Glutamatergic neuron (in vitro differentiated cells): ENCODE data around the gene PPARD. TPM values are rescaled to one million over a fixed set of nuclear protein-coding genes. Genes with fewer than 3 reads are reported as not detected.

Experiments
- DNase-seq: peaks from one replicate; pipeline ENCODE4 v3.0.0; 2022
- H3K27ac Mint-ChIP-seq: one replicate; pipeline ENCODE4 v1.8.0; 2020; ENCODE audit warnings: mild to moderate bottlenecking, mixed read lengths, inconsistent platforms; ENCODE audit not compliant: unreplicated experiment
- H3K27me3 Mint-ChIP-seq: one replicate; pipeline ENCODE4 v1.8.0; 2020; ENCODE audit warnings: mild to moderate bottlenecking, moderate library complexity, mixed read lengths, inconsistent platforms; ENCODE audit not compliant: unreplicated experiment
- H3K36me3 Mint-ChIP-seq: one replicate; pipeline ENCODE4 v1.8.0; 2020; ENCODE audit warnings: mild to moderate bottlenecking, mixed read lengths, inconsistent platforms; ENCODE audit not compliant: unreplicated experiment
- H3K4me1 Mint-ChIP-seq: one replicate; pipeline ENCODE4 v1.8.0; 2020; ENCODE audit warnings: mild to moderate bottlenecking, low read depth, mixed read lengths, inconsistent platforms; ENCODE audit not compliant: unreplicated experiment
- H3K4me3 Mint-ChIP-seq: one replicate; pipeline ENCODE4 v1.8.0; 2020; ENCODE audit warnings: mild to moderate bottlenecking, mixed read lengths, inconsistent platforms; ENCODE audit not compliant: unreplicated experiment
- H3K9me3 Mint-ChIP-seq: one replicate; pipeline ENCODE4 v1.8.0; 2020; ENCODE audit warnings: mild to moderate bottlenecking, moderate library complexity, mixed read lengths, inconsistent platforms; ENCODE audit not compliant: unreplicated experiment
- CTCF ChIP-seq: fragments of 200-600 bp; sonication (generic); IDR thresholded peaks from one replicate; pipeline ENCODE4 v1.5.0; 2021; ENCODE audit not compliant: partially characterized antibody, unreplicated experiment
- total RNA-seq: library from RNA; stranded (reverse); fragmentation: NEBNext Ultra II Directional; extraction: Animal tissue kit (Norgen Biotek cat#: 25700); gene quantifications from one replicate; pipeline ENCODE4 v1.2.1, GENCODE V29; 2021; ENCODE audit not compliant: unreplicated experiment

PPARD gene
- total RNA-seq, 1 donor from 2014 or later: 37.5 TPM

DNA sequence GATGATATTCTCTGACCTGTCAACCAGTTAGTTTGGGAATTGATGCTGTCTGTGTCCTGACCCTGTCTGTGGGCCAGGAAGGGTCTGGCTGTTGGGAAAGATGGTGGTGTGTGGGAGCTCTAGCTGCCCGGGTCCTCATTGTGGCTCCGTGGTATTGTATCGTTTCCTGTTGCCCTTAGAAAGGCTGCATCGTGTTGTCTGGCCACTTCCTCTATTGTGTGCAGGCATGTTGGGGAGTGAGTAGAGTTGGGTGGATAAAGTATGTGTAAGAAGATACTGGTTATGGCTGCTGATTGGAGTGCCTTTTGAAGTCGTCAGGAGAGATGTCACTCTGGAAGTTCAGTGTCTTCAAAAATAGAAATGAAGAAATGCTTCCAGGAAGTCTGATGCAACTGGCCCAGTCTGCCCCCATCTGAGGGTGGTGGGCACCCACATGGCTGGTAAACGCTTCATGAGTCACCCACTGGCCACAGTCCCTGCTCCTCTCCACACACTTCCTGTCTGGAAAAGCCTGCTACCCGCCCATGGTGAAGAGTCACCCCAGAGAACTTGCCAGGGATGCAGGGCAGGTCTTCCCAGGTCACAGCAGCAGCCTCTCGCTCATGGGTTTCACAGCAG is 27.9 kb downstream of the PPARD start:
- H3K27ac Mint-ChIP-seq: peak overlapping the region; percentile 33
- no peak for TF ChIP-seq CTCF
- peaks cover 20% of the 10 kb centered on the region for H3K4me1 Mint-ChIP-seq
- no peak for DNase-seq
- H3K27me3 Mint-ChIP-seq: no peaks in the 10 kb centered on the region
- no peaks in the 10 kb centered on the region for H3K36me3 Mint-ChIP-seq
- peaks cover 4% of the 10 kb centered on the region for H3K9me3 Mint-ChIP-seq
- no peak overlapping the region for H3K4me3 Mint-ChIP-seq

GRCh38 chr6:35370785-35371493 is 28.6 kb downstream of the PPARD start:
- no peaks in the 10 kb centered on the region for H3K27me3 Mint-ChIP-seq
- peaks cover 20% of the 10 kb centered on the region for H3K4me1 Mint-ChIP-seq
- no peak for DNase-seq
- H3K9me3 Mint-ChIP-seq: peaks cover 4% of the 10 kb centered on the region
- peak overlapping the region; percentile 21 for H3K4me3 Mint-ChIP-seq
- peak overlapping the region; percentile 23 for H3K27ac Mint-ChIP-seq
- no peak for TF ChIP-seq CTCF
- no peaks in the 10 kb centered on the region for H3K36me3 Mint-ChIP-seq

GRCh38 chr6:35371494-35372262 is 29.3 kb downstream of the PPARD start:
- H3K27me3 Mint-ChIP-seq: no peaks in the 10 kb centered on the region
- peak overlapping the region; percentile 23 for H3K27ac Mint-ChIP-seq
- DNase-seq: no peak
- peak overlapping the region; percentile 21 for H3K4me3 Mint-ChIP-seq
- H3K36me3 Mint-ChIP-seq: no peaks in the 10 kb centered on the region
- H3K4me1 Mint-ChIP-seq: peaks cover 20% of the 10 kb centered on the region
- TF ChIP-seq CTCF: no peak
- H3K9me3 Mint-ChIP-seq: peaks cover 4% of the 10 kb centered on the region

DNA sequence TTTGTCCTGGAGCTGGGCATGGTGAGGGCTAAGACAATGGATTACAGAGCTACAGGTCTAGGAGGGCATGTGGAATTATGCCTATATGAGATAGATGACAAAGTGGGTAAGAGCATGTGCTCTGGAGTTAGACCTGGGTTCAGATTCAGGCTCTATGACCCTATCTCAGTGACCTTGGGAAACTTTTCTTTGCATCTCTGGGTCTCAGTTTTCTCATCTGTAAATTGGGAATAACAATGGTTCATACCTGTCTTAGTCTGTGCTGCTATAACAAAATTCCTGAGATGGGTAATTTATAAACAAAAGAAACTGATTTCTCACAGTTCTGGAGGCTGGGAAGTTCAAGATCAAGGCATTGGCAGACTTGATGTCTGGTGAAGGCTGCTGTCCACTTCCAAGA is 30.3 kb downstream of the PPARD start:
- no peak overlapping the region for H3K4me3 Mint-ChIP-seq
- H3K4me1 Mint-ChIP-seq: peaks cover 20% of the 10 kb centered on the region
- H3K27me3 Mint-ChIP-seq: no peaks in the 10 kb centered on the region
- no peak overlapping the region for H3K27ac Mint-ChIP-seq
- no peak for DNase-seq
- TF ChIP-seq CTCF: no peak
- peaks cover 4% of the 10 kb centered on the region for H3K9me3 Mint-ChIP-seq
- no peaks in the 10 kb centered on the region for H3K36me3 Mint-ChIP-seq

DNA sequence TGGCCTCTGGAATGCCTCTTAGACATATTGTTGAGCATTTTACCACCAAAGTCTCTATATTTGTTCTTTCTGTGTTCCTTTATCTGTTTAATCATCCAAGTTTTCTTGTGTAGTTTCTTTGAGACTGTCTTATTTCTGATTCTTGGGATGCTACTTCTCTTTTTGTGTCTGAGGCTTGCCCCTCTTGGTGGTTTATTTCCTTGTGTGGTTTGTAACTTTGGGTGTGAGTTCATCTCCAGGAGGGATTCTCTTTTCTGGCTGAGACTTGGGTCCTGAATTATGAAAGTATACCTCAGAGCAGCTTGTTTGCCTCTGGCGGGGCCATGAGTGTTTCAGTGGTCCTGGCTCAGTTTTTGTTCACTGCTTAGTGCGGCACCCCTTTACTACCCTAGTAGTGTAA is 33.9 kb downstream of the PPARD start:
- Mint-ChIP-seq H3K27ac (no peak overlapping the region), H3K4me3 (no peak overlapping the region), H3K9me3 (peaks cover 7% of the 10 kb centered on the region), H3K4me1 (peaks cover 5% of the 10 kb centered on the region), H3K36me3 (peaks cover 6% of the 10 kb centered on the region), H3K27me3 (peaks cover 2% of the 10 kb centered on the region)
- DNase-seq: no peak
- TF ChIP-seq CTCF: no peak
